LNCAP (cell line): ENCODE measurements around the gene CASK.

Experiments used
- TF ChIP-seq, protein P1 (sequence below): fragments of 450-650 bp; IDR thresholded peaks from 2 replicates; pipeline ENCODE4 v1.5.1; 2017; ENCODE audit warnings: mild to moderate bottlenecking

CASK gene

DNA sequence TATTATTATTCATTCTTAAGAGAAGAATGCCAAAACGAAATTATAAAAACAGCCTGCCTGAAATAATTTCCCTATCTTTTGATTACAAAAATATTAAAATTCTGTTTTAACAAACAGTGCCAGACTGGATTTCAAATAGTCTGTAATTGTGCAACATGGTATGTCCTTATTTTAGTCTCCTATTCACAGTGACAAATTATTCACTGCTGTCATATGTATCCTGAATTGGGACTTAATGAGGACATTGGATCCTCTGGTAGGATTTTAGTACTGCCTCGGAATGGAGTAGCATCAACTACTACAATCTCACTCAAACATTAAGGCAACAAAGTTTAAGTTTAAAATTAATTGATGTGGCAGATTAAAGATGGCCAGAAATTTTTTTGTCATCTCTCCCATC is 97.6 kb downstream of the CASK start:
- TF ChIP-seq, protein P1, sequence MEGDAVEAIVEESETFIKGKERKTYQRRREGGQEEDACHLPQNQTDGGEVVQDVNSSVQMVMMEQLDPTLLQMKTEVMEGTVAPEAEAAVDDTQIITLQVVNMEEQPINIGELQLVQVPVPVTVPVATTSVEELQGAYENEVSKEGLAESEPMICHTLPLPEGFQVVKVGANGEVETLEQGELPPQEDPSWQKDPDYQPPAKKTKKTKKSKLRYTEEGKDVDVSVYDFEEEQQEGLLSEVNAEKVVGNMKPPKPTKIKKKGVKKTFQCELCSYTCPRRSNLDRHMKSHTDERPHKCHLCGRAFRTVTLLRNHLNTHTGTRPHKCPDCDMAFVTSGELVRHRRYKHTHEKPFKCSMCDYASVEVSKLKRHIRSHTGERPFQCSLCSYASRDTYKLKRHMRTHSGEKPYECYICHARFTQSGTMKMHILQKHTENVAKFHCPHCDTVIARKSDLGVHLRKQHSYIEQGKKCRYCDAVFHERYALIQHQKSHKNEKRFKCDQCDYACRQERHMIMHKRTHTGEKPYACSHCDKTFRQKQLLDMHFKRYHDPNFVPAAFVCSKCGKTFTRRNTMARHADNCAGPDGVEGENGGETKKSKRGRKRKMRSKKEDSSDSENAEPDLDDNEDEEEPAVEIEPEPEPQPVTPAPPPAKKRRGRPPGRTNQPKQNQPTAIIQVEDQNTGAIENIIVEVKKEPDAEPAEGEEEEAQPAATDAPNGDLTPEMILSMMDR: no peak

DNA sequence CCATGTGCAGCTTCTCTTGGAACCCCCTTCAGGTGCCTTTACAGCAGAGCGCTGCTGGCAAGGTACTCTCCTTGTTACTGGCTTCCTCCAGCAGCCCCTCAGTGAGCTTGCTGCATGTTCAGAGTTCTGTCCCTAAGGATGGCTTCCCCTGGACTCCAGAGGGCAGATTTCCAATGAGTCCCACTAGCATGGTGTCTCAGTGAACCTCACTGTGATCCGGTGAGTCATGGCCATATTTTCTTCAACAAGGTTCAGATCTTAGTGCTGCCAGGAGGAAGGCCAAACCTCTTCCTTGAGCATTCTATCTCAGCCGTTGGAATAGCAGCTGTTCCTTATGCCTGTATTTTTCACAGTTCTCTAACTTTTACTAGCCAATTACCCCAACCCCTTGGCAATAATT is 98.8 kb downstream of the CASK start:
- TF ChIP-seq, protein P1: no peak

DNA sequence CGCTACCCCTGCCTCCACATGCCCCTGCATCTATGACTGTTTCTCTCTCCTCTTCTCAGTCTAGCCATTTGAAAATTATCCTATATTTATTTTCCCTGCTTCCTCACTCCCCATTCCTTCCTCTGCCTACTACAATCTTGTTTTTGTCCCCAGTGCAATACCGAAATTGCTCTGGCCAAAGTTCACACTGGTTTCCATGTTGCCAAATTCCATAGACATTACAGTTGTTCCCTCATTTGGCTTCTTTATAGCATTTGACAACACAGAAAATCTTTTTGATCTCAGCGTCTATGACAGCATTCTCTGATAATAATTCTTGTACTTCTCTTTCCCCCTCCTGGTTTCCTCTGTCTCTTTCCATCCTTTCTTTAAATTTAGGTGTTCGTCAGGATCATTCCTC is 100.0 kb downstream of the CASK start:
- TF ChIP-seq, protein P1: no peak

DNA sequence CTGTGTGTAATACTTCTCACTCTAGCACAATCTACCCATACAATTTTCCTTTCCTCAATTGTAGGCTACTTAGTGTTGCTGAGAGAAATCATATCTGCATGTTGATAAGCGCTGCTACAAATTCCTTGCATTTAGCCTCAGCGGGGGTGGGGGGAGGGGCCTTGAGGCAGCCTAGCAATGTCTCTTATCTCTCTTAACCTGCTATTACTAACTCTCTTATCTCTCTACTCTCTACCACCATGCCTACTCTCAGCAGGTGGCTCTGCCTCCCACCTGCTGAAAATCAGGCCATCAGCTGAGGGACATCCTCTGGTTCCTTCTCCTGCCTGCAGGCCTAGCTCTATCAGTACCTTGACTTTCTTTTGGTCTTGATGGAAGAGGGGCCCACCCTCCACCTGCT is 100.5 kb downstream of the CASK start:
- TF ChIP-seq, protein P1: no peak

DNA sequence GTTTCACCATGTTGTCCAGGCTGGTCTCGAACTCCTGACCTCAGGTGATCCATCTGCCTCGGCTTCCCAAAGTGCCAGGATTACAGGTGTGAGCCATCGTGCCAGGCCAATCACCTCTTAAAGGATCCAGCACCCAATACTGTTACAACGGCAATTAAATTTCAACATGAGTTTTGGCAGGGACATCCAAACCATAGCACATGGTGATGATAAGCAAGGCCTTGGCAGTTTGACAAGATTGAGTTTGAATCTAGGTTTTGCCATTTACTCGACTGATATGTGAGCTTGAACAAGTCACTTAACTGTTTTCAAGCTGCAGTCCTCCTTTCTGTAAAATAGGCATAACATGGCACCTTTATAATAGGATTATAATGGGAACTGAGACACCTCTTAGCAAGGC is 115.3 kb downstream of the CASK start:
- TF ChIP-seq, protein P1: no peak

DNA sequence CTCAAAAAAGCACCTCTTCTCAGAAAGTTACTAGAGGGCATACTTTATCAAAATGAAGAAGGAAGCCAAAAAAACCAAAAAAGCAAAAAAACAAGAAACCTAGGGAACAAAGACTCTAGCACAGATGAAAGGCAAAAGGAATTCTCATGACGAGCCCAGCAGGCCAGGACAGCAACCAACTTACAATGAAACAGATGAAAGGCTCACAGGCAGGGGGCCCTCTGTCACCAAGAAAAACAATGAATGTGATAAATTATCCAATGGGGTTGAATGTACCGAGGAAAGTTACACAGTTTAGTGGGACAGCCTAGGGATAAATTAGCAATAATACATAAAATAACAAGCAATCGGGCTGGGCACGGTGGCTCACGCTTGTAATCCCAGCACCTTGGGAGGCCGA is 120.4 kb downstream of the CASK start:
- TF ChIP-seq, protein P1: no peak

DNA sequence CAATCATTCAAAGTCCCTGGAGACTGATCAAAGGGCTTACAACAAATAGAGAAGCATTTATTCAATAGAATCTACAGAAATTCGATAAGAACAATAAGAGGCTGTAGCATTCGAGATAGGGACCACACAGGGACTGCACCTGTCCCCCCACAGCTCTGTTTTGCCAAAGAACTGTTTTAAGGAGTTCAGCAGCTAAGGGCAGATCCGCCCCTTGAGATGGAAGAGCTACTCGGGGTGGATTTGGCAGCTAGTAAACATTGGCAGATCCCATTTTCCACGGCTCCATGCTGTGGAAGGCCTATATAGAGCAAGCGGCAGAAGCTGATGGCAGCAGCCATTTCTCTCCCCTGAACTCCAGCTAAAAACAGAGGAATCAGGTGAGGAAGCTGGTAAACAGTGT is 123.7 kb downstream of the CASK start:
- TF ChIP-seq, protein P1: no peak

DNA sequence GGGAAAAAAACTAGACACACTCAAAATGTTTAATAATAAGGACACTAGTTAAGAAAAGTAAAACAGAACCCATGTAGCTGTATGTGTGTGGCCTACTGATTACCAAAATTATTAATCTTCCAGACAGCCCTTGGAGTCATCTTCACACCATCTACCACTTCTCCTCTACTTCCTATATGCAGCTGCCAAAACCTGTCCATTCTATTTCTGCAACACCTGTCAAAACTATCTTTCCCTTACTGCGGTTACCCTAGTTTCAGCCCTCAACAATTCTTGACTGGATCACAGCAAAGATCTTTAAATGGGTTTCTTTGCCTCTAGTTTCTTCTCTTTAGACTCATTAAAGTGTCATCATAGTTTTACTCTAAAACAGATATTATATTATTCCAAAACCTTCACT is 126.8 kb downstream of the CASK start:
- TF ChIP-seq, protein P1: no peak
